Hindlimb muscle (tissue), 1 donor: ENCODE data around the gene ZEB1. TPM values are rescaled to one million over a fixed set of nuclear protein-coding genes. Genes with fewer than 3 reads are reported as not detected.
"Not testable (repeated sequence)": the region's sequence is repeated elsewhere in the genome, so short reads cannot be mapped to it uniquely, and the experiment has no call there.

ENCODE experiments used
- DNase-seq: peaks from one replicate; pipeline ENCODE4 v3.0.0-alpha.2; 2013
- polyA plus RNA-seq: library from polyadenylated mRNA; unstranded; fragments of 120-200 nt; gene quantifications from one replicate; pipeline ENCODE4 v1.2.1, GENCODE V29; 2013; ENCODE audit not compliant: insufficient read length

The ZEB1 gene
- polyA plus RNA-seq, 1 donor: 44.9 TPM

DNA sequence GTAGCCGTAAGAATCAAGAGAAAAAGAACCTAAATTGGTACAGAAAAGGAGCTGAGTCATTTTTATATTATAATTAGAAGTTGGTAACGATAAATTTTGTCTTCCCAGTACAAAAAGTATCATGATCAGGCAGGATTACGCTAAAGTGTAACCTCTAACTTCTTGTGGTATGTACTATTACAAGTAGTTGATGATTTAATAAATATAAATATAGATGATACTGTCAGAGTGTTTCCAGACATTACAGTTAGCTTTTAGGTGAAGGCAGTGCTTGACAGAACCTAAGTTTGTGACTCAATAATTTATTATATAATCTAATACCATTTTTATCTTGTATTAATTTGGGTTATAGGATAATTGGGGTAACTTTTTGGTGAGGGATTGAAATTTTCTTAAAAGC lies 53.4 kb downstream of the ZEB1 start:
- DNase-seq: no peak

DNA sequence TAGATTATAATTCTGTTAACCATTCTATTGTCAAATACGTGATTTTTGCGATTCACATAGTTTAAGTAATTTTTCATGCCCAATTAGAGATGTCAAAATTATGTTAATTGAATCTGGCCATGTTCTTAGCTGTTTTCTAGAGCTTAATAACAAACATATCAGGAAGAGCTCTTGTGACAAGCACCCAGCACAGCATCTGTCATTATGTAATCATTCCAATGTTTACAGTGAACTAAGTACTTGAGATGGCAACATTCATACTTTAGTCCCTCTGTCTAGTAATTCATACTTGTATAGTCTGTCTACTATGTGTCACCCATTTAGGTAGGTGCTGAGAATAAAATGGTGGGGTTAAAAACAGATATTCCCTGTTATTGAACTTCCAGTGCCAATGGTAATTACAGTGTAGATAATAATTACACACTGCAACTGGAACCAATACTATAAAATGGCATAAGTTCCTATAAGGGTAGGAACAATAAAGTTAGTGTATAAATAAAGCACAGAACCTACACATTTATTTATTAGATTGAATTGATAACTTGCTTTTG lies 55.2 kb downstream of the ZEB1 start:
- DNase-seq: no peak

DNA sequence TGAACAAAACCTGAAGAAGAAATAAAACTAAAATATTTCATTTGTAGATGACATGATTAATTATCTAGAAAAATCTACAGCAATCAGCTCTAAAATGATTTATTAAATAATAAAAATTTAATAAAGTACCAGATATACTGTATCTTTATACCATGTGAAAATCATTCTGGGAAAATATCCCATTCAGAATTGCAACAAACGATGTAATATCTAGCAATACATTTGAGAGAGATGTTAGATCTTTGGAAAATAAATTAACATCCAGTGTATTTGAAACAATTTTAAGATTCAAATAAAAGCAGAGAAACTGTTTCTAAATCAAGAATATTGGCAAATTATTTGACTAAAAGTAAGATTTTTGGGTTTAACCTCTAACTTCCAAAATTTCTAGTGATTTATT lies 62.2 kb downstream of the ZEB1 start:
- no peak for DNase-seq

DNA sequence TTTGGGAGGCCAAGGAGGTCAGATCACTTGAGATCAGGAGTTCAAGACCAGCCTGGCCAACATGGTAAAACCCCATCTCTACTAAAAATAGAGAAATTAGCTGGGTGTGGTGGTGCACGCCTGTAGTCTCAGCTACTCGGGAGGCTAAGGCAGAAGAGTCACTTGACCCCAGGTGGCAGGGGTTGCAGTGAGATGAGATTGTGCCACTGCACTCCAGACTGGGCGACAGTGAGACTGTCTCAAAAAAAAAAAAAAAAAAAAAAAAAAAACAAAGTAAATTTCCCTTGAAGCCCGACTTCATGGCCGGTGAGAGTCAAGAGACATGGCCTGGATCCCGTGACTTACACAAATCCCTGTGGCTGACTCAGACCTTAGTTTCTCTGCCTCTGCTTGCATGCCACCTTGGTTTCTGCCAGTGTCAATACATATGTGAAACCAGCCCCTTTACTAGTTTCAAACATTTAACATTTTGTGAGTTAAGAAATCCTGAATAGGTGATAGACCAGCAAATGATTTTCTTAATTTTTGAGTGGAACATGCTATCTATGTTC lies 62.8 kb downstream of the ZEB1 start:
- no peak for DNase-seq

DNA sequence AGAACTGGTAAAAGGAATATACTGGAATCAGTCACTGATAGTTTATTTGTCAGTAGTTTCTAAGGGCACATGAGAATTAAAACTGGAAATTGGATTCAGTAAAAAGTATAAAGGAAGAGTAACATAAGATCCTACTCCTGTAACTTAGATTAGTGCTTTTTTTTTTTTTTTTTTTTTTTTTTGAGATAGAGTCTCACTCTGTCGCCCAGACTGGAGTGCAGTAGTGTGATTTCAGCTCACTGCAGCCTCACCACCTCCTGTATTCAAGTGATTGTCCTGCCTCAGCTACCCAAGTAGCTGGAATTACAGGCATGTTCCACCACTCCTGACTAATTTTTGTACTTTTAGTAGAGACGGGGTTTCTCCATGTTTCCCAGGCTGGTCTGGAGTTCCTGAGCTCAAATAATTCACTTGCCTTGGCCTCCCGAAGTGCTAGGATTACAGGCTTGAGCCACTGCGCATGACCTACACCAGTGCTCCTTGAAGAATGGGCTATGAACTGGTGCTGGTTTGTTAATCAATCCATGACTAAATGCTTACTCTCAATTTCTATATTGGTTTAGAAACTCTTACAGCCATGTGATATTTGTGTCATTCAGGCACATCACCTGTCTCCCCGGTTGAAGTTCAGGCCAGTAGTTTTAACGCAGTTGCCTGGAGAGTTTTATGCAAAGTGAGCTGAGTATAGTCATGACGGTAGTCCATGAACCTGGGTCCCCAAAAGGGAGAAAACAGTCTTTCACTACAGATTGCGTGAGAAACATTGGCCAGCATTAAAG lies 65.0 kb downstream of the ZEB1 start:
- DNase-seq: no peak

DNA sequence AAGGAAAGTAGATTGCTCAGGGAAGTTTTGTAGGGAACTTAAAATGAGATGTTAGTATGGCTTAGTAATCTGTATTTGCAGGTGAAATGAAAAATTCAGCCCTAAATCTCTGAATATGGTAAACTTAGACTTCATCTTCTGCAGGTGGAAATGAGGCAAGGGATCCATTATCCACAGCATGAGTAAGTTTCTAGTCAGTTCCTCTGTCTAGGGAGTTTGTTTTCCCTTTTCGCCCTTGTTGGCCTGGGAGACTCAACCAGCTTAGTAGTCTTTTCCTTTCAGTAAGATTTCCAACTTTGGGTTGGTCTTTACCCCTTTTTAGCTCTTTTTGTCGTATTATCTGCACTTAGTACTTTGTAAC lies 65.6 kb downstream of the ZEB1 start:
- no peak for DNase-seq

DNA sequence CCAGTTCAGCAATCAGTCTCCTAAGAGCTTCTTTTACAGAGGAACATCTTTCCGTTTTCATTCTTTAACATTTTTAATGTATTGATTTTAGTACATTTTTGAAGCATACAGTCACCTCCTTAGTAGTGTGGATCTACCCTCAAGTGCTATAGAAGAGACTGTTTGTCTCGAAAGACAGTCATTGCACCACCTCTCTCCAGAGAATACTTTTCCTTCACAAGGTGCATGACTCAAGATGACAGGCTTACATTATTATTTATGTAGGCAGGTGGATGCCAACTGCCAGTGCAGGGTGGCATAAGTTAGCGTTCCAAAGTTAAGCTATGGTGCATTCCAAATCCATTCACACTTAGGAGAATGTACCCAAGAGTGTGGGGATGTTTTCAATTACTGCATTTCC lies 71.8 kb downstream of the ZEB1 start:
- no peak for DNase-seq

DNA sequence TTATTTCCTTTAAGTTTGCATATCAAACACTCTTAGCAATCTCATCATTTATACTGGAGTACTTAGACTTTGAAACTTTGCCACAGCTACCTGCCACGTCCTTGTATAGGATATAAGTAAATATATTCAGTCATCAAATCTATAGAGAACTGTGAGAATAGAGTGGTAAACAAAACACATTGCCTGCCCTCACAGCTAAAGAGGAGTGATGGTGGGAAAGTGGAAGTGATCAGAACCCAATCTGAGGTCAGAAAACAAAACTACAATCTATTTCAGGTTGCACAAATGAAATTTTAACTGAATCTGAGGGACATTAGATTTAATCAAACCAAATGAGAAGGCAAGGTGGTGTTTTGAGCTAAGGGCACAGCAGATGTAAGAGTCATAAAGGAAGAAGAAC lies 74.8 kb downstream of the ZEB1 start:
- no peak for DNase-seq

DNA sequence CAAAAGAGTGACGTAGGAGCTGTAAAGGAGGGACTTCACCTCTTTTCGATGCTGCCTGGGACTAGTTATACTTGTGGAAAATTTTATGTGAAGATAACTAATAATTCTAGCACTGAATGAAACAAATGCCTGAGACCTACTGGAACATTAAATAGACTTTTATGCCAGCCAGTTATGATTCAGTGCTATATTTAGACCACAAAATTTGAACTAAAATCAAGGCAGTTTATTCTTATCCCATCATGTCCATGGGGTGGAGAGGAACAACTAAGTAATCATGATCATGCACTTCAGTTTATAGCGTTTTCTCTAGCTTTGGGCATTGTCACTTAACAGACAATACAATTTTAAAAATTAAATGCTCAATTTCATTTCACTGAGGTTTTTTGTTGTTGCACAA lies 76.7 kb downstream of the ZEB1 start:
- no peak for DNase-seq

DNA sequence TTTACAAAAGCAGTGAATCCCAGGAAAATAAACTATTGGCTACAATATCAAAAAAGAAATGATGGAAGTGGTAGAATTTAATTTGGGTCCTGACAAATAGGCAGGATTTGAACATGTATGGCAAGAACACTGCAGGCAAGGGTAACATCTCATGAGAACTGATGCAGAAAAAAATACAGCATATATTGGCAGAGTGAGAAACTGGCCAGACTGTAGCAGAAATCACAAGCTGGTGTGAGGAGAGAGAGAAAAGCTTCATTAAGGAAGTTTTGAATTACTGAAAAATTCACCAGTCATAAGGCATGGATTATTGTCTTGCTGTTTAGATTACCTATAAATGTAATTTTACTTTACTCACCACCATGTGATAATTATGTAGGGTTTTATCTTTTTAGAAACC lies 77.4 kb downstream of the ZEB1 start:
- DNase-seq: no peak

DNA sequence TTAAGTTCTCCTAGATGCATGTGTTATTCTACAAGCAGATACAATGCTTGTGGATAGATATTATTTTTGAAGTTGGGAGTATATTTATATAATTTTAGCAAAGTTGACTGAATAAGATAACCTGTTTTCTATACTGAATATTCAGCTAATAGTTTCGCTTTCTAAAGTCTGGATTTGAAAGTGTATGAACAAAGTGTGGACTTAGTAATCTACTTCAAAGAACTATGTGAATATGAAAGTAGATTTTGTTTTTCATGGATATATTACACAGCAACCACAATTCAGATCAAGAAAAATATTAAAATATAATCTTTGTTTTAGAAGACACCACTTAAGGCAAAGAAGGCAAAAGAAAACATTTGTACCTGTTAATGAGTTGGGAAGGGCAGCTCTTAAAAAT lies 78.8 kb downstream of the ZEB1 start:
- no peak for DNase-seq

DNA sequence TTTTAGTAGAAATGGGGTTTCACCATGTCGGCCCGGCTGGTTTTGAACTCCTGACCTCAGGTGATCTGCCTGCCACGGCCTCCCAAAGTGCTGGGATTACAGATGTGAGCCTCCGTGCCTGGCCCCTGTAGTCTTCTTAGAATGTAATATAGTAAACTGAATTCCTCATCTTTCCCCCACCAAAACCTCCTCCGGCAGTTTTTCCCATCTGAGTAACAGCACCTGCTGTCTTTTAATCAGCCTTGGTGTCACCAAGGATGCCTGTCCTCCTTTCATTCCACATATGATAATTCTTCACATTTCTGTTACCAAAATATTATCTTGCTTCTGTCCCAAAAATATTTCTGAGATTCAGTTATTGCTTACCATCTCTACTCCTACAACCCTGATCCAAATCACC lies 80.2 kb downstream of the ZEB1 start:
- no peak for DNase-seq

DNA sequence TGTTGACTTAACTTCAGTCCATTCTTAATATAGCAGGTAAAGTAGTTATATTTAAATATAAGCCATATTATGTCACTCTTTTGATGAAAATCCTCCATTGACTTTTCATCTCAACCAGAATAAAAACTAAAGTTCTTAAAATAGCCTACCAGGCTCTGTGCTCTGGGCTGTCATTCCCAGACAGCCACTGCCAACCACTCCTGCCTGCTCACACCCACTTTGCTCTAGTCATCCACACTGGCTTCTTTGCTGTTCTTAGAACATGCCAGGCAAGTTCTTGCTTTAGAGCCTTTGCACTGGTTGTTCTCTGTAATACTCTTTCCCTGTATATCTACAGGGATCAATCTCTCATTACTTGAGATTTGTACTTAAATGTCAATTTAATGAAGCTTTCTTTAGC lies 80.6 kb downstream of the ZEB1 start:
- DNase-seq: no peak

DNA sequence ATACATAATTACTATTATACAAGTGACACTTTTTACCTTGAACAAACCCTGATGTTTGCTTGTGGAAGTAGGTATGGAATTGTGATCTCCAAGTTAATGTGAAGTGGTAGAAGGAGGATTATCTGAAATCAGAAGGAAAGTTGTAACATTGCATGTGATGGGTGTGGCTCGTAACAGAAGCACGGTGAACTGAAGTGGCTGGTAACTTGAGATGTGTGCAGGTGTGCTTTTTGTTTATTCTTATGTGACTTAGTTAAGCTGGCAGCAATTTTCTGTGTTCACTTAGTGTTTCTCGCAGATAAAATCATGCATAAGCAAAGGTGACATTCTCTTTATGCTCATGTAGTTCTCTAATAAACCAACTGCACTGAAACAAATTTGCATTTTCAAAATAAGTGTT lies 82.3 kb downstream of the ZEB1 start:
- no peak for DNase-seq

DNA sequence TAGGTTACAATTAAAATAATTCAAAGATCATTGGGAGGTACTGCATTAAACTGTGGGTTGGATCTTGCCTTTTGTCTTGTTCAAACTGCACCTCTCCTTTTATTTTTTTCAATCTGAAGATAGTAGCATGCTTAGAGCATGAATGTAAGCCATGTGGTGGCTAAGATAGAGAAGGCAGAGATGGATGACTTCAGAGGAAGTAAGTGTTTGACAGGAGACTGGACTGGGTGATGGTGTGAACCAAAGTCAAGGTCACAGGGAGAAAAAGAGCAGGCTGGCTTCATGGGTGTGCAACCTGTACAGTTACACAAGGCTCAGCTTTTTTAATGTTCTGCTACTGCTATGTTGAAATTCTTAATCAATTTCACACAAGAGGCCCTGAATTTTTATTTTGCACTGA lies 85.6 kb downstream of the ZEB1 start:
- no peak for DNase-seq

DNA sequence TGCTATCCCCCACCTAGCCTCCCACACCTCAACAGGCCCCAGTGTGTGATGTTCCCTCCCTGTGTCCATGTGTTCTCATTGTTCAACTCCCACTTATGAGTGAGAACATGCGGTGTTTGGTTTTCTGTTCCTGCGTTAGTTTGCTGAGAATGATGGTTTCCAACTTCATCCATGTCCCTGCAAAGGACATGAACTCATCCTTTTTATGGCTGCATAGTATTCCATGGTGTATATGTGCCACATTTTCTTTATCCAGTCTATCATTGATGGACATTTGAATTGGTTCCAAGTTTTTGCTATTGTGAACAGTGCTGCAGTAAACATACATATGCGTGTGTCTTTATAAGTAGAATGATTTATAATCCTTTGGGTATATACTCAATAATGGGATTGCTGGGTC lies 86.8 kb downstream of the ZEB1 start:
- not testable (repeated sequence) for DNase-seq

DNA sequence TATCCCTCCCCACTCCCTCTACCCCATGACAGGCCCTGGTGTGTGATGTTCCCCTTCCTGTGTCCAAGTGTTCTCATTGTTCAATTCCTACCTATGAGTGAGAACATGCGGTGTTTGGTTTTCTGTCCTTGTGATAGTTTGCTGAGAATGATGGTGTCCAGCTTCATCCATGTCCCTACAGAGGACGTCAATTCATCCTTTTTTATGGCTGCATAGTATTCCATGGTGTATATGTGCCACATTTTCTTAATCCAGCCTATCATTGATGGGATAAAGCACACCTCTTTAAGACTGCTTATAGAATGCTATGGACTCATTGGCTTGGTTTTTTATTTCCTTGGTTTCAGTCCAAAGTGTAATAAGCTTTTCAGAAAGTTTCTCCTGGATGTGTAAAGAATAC lies 93.4 kb downstream of the ZEB1 start:
- not testable (repeated sequence) for DNase-seq

DNA sequence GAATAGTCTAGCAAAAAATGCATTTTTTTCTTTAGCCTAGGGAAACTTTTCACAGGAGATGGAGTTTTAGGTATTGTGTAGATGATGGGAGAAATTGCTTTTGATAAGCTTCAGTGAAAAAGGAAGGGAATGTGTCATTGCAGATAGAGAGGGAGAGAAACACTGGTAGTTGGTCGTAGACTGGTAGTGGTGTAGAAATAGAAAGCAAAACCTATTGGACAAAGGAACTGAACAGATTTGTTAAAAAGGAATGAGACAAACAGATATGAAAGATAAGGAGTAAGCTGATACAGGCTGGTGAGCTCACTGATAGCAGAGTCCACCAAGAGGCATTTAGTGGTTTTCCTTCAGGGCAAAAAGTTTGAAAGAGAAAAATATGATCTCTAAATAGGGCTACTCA lies 94.3 kb downstream of the ZEB1 start:
- no peak for DNase-seq

DNA sequence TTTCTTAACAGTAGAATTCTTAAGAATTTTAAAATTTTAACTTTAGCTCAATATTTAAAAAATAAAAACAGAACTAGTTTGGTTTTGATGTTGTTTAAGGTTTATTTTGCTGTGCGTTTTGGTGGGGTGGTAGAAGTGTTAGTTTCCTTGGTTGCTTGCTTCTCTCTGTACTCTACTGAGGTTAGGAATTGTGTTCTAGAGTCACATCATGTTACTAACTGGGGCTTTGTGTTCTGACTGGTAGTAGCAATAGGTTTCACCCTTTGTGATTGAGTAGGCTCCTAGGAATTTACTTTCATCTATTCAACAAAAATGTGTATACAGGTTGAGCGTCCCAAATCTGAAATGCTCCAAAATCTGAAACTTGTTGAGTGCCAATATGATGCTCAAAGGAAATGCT lies 99.5 kb downstream of the ZEB1 start:
- no peak for DNase-seq

DNA sequence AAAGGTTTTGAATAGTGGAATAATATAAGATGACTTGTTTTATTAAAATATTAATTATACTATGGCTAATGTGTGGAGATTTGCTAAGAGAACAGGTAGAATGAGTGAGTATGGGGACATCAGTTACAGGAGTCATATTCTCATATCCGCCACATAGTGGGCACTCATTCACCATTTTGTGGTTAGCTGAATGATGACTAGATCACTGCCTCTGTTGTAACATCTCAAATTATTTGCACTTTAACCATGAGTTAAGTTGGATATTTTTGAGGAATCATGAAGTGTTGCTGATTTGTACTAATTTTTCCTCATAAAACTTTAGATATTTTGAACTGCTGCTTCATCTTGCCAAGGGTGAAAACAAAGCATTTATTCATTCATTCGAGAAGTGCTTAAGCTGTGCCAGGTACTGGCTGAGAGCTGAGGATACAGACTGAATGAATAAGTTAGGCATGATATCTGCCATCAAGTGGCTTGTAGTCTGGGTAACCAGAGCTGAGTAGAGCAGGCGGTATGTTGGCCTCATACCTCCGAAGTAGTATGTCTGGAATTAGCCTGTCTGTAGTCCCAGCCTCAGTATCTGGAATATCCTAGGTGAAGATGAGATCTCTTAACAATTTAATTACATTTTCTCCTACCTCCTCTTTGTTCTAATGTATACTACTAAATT lies 100.5 kb downstream of the ZEB1 start:
- no peak for DNase-seq

DNA sequence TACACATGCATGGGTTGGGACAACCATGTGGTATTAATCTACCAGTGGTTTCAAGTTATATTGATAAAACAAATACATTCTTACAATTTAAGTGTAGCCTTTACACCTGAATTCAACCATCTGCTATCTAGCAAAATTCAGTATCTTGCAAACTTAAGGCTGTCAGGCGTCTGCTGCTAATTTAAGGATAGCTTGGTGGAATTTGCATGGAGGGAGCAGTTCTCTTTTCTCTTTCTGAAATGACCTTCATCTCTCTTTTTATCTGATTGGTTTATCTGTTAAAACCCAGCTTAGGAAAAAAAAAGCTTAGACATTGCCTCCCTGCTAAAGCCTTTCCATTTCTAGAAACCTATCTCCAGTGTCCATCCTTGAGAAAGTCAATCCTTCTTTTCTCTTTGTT lies 102.3 kb downstream of the ZEB1 start:
- no peak for DNase-seq

DNA sequence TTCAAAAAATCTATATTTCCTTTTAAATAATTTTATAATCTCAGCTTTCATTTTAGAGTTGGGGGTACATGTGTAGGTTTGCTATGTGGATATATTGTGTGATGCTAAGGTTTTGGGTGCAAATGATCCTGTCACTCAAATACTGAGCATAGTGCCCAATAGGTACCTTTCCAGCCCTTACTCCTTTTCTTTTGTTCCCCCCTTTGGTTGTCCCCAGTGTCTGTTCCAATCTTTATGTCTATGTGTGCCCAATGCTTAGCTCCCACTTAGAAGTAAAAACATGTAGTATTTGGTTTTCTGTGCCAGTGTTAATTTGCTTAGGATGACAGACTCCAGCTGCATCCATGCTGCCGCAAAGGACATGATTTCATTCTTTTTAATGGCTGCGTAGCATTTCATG lies 103.6 kb downstream of the ZEB1 start:
- no peak for DNase-seq

DNA sequence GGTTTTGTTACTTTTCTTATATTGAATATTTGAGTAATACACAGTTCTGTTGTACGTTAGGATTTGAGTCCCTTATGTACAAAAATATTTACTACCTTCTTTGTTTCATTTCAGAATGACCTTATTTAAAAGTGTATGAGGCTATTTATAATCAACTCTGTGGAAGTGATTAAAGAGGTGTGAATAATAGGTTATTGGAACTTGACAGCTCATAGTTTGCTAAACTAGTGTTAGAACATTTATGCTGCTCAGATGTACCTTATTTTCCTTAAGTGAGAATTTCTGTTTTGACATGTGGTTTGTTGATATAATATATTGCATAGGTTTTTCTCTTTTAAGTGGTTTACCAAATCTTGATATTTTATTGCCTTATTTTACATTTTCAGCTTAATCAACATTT lies 105.5 kb downstream of the ZEB1 start:
- no peak for DNase-seq

DNA sequence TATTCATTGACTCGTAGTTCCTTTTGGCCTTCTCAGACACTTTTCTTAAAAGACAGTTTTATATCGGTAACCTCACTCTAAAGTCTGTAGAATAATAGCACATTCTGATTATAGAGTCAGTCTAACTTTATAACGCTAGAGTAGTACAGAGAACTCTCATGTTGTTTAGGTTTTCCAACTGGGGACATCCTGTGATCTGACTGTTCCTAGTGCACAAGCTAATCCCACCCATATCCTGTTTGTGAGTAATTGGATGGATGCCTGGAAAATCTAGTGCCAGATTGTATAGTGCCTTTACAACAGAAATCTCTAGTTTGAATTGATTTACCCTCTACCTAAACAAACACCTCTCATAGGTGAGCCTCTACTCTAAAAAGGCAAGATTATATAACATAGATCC lies 107.4 kb downstream of the ZEB1 start:
- DNase-seq: peak; percentile 14
